ENCODE data around the gene MGMT.

MGMT gene

DNA sequence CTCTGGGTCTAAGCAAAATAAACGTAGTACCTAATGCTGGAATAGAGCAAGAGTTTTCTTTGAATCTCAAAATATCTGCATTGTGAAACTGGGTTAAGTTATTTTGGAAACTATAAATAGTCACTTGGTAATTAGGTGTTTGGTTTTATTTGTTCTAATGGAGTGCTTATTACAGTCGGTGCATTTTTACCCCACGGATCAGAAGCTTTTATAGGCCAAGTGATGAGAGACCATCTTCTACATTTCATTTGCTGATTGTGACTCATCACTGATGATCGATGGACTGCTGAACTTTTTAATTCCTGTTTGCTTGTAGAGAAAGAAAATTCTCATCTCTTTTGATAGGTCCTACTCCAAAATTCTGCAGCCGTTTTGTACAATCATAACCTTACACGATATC is 28.2 kb downstream of the MGMT start:
- DNase-seq (ENCODE audit: low read depth) = no peak

- DNase-seq (ENCODE audit: low read depth) = no peak
Measured at GRCh38 chr10:129495698-129496097, 28.7 kb downstream of the MGMT start.

DNA sequence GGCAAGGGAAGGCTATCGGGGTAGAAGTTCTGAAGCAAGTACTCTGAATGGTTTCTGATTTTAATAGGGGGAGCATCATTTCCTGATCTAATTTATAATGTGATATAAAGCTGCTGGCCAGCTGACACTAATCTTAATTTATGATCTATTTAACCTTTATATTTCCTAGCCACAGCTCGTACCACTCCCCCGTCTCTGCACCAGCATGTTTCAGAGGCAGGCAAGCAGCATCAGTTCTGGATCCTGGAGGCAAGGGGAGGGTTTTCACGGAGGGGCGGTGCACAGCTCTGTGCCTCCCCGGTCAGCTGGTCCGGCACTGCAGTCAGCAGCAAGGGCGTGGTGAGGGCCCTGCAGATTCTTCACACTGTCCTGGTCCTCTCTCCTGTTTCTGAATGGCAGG is 30.0 kb downstream of the MGMT start:
- DNase-seq (ENCODE audit: low read depth) = no peak

DNA sequence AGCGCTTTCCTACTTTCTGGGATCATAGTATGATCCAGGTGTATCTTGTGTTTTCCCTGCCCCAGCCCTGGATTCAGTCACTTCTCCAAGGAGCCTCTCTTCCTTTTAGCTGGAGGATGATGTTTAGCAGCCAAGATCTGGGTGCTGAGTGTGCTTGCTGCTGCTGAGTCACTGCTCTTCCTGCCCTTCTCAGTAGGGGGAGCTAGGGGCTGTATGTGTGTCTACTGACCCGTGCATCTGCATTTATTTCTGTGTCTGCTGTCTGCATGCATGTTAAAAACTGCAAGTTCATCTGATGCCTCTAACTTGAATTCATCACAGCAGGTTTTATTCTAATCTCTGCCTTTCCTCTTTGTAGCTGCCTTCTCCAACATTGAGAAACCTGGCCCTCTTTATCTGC is 31.6 kb downstream of the MGMT start:
- no peak for DNase-seq (ENCODE audit: low read depth)

GRCh38 chr10:129500617-129501339 is 33.7 kb downstream of the MGMT start:
- DNase-seq (ENCODE audit: low read depth) = no peak

DNA sequence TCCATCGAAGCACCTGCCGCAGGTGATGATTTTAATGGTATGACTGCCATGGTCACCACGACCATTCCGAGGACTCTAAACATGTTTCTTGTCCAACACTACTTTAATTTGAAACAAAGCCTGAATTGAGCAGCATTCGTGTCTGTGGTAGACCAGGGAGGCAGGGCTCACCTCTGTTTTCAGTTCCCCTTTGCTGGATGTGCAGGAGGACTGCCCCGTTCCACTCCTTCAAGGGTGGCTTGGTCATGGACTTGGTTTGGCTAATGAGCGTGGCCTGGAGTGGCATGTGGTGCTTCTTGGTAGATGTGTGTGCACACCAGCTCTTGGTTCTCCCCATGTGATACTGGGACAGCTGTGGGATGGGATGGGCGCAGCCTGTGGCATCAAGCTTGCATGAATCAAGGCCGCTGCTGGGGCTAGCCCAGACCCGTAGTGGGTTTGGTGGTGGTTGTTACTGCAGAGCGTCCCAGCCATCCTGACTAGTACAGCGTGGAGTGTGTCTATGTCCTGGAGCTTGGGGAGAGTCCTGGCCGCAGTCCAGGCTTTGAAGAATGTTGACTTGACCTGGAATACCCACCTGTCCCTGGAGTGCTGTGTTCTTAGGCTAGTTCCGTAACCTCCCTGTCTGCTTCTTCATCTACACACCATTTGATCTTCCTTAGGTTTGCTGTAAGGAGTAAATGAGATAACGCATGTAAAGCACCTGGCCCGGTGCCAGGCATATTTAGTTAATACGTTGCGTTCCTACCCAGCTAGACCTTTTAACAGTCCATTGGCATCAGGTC is 34.8 kb downstream of the MGMT start:
- no peak for DNase-seq (ENCODE audit: low read depth)

DNA sequence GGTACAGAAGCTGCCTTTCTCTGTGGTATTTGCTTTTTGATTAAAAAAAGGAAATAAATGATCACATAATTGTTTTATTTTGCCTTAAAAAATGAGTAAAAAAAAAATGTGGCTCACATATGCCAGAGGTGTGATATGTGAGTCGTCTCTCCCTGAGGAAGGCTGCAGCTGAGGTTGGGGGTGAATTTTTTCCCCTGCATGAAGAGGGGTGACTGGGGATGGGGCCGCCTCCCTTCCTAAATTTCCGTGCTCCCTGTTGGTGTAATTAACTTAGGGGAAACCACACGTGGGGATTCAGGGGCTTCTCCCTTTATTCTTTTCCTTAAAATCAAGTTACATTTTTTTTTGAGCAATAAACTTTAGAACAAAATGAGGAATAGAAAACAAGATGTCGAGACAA is 35.4 kb downstream of the MGMT start:
- no peak for DNase-seq (ENCODE audit: low read depth)

DNA sequence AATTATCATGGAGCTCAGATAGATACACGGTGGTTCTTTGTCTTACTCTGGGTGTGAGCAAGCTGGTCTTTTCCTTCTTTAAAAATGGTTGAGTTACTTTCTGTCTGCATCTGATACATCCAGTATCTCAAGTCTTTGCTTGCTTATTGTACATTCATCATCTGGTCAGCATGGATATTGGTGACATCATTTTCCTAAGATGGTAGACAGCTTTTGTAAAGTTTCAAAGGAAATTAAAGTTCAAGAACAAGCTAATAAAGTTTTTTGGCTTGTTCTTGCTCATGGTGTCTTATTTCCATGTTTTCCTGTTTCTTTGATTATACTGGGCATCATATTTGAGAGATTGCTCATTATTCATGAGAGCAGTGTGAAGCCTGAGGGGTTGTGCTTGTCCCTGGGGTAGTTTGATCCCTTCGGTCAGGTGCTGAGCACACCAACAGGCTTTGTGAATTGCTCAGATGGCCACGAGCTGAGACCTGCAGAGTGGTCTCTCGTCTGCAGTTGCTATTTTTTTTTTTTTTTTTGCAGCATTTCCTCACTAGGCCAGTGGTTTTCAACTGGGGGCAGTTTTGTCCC is 38.5 kb downstream of the MGMT start:
- no peak for DNase-seq (ENCODE audit: low read depth)

- DNase-seq (ENCODE audit: low read depth) = no peak
Measured at GRCh38 chr10:129506101-129506797, 39.2 kb downstream of the MGMT start.

GRCh38 chr10:129507216-129507889 is 40.3 kb downstream of the MGMT start:
- no peak for DNase-seq (ENCODE audit: low read depth)

DNA sequence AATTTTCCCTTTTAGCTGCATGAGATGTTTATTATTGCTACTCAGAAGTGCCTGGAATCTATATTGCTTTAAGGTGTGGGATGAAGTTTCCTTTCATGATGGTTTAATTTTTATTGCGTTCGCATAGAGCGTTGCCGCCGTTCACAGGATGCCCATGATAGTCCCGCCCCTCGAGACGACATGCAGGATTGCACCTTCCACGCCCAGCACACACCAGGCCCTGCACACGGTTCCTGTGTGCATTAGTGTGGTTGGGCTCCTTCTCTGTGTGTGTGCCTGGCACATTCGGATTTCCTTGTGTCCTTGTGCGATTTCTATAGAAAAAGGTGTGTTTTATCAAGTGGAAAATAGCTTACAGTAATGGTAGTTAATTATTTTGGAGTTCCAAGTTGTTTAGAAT is 42.1 kb downstream of the MGMT start:
- DNase-seq (ENCODE audit: low read depth) = no peak

- DNase-seq (ENCODE audit: low read depth) = no peak
Measured at GRCh38 chr10:129509835-129510234, 42.8 kb downstream of the MGMT start.

DNA sequence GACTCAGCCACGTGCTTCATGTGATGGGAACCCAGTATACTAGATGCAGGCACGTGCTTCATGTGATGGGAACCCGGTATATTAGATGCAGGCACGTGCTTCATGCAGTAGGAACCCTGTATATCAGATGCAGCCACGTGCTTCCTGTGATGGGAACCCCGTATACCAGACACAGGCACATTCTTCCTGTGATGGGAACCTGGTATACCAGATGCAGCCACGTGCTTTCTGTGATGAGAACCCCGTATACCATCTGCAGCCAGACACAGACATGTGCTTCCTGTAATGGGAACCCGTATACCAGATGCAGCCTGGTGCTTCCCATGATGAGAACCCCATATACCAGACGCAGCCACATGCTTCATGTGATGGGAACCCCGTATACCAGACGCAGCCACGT is 44.0 kb downstream of the MGMT start:
- DNase-seq (ENCODE audit: low read depth) = no peak

DNA sequence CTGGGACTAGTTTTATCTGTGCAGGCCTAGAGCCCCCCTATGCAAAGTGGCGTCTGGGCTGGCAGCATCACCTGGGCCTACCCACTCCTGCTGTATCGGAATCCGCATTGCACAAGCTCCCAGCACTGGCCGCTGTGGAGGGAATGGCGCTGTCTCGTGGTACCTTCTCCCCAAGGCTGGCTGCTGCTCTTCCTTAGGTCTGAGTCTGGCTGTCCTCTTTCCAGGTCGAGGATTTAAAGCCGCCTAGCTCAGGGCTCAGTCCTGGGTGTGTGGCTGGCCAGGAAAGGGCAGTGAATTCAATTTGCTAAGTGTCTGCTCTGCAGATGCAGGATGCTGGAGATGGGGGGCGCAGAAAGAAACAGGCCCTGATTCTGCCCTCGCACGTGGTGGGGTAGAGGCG is 44.7 kb downstream of the MGMT start:
- DNase-seq (ENCODE audit: low read depth) = no peak

GRCh38 chr10:129513312-129513711 is 46.3 kb downstream of the MGMT start:
- no peak for DNase-seq (ENCODE audit: low read depth)

GRCh38 chr10:129514568-129515451 is 47.8 kb downstream of the MGMT start:
- no peak for DNase-seq (ENCODE audit: low read depth)

- no peak for DNase-seq (ENCODE audit: low read depth)
Measured at GRCh38 chr10:129516846-129517679, 50.0 kb downstream of the MGMT start.

DNA sequence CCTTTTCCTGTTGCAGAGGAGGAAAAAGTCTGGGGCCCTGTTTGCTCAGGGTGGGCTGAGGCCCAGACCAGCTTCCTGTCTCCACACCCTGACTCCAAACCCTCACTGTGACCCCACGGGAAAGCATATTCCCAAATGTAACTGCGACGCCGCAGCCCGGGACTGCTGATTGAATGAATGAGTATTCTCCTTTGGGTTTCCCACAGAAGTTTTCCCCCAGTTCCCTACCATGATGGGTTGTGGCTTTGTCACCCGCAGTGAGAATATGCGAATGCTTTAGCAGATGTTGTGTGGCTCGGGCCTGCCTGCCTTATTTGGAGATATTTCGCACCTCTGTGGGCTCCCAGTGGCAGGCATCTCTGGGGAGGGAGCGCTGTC is 50.6 kb downstream of the MGMT start:
- DNase-seq (ENCODE audit: low read depth) = no peak

- DNase-seq (ENCODE audit: low read depth) = no peak
Measured at GRCh38 chr10:129518793-129519192, 51.8 kb downstream of the MGMT start.

DNA sequence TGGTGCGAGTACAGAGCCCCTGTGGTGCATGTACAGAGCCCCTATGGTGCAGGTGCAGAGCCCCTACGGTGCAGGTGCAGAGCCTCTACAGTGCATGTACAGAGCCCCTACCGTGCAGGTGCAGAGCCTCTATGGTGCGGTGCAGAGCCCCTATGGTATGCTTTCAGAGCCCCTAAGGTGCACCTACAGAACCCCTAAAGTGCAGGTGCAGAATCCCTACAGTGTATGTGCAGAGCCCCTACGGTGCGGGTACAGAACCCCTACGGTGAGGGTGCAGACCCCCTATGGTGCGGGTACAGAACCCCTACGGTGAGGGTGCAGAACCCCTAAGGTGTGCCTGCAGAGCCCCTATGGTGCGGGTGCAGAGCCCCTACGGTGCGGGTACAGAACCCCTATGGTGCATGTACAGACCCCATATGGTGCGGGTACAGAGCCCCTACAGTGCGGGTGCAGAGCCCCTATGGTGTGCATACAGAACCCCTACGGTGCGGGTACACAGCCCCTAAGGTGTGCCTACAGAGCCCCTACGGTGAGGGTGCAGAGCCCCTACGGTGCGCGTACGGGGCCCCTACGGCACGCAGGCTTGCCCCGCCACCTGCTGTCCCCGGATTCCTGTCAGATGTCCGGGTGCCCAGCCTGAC is 53.5 kb downstream of the MGMT start:
- DNase-seq (ENCODE audit: low read depth) = no peak

All from activated T-cell treated with anti-CD3 and anti-CD28 coated beads for 24 hours (primary cell).